A673 (cell line): Measurements from ENCODE around the gene SRCIN1. TPM values are rescaled to one million over a fixed set of nuclear protein-coding genes. Genes with fewer than 3 reads are reported as not detected.

Experiments
- BruUV-seq: library from RNA; stranded (reverse); fragments of 400-500 nt; replicated peaks from 2 replicates; lab custom pipeline; 2021; lab: Mats Ljungman, UMichigan
- CTCF ChIA-PET: fragments of 300-600 bp; sonication (Branson Sonifier 250); formaldehyde crosslinking; loops from one replicate; lab custom pipeline; 2022; ENCODE audit warnings: antibody characterized with exemption; lab: Charles Lee
- POLR2A ChIA-PET: fragments of 300-600 bp; sonication (Branson Sonifier 250); formaldehyde crosslinking; loops from one replicate; lab custom pipeline; 2022; ENCODE audit warnings: antibody characterized with exemption; ENCODE audit not compliant: low non-redundant PET; lab: Charles Lee
- DNase-seq: peaks from one replicate; pipeline ENCODE4 v3.0.0-alpha.2; 2015; ENCODE audit warnings: low spot score
- H3K27ac ChIP-seq: fragments of 200-600 bp; sonication (generic); 2 replicates; pipeline ENCODE4 v1.5.1; 2016; ENCODE audit warnings: mixed run types, low read depth, mild to moderate bottlenecking, mixed read lengths, antibody characterized with exemption, low read length; ENCODE audit not compliant: poor library complexity, severe bottlenecking
- H3K27me3 ChIP-seq: fragments of 200-600 bp; sonication (generic); replicated peaks from 2 replicates; pipeline ENCODE4 v1.6.1; 2017; ENCODE audit warnings: mixed run types, low read depth, mild to moderate bottlenecking, mixed read lengths, antibody characterized with exemption, low read length; ENCODE audit not compliant: insufficient read depth, poor library complexity
- H3K36me3 ChIP-seq: fragments of 200-600 bp; sonication (generic); 2 replicates; pipeline ENCODE4 v1.6.1; 2016; ENCODE audit warnings: mixed run types, mild to moderate bottlenecking, mixed read lengths, antibody characterized with exemption, low read length; ENCODE audit not compliant: insufficient read depth, poor library complexity, severe bottlenecking
- H3K4me1 ChIP-seq: fragments of 200-600 bp; sonication (generic); 2 replicates; pipeline ENCODE4 v1.6.1; 2017; ENCODE audit warnings: mixed run types, mild to moderate bottlenecking, mixed read lengths, antibody characterized with exemption, low read length; ENCODE audit not compliant: insufficient read depth, poor library complexity, severe bottlenecking
- H3K4me3 ChIP-seq: fragments of 200-600 bp; sonication (generic); 2 replicates; pipeline ENCODE4 v1.5.1; 2016; ENCODE audit warnings: low read depth, mixed run types, mild to moderate bottlenecking, mixed read lengths, low read length; ENCODE audit not compliant: poor library complexity, severe bottlenecking
- H3K9me3 ChIP-seq: fragments of 200-600 bp; sonication (generic); 2 replicates; pipeline ENCODE4 v1.6.1; 2016; ENCODE audit warnings: mixed run types, low read depth, mild to moderate bottlenecking, mixed read lengths, antibody characterized with exemption, low read length; ENCODE audit not compliant: poor library complexity, severe bottlenecking
- CTCF ChIP-seq: fragments of 300-800, 200-600 bp; sonication (generic); conservative IDR thresholded peaks from 2 replicates; pipeline ENCODE4 v1.5.1; 2017; ENCODE audit warnings: low read depth, mild to moderate bottlenecking, antibody characterized with exemption, low read length, moderate library complexity, mixed read lengths
- EZH2 ChIP-seq: fragments of 200-600 bp; sonication (generic); IDR thresholded peaks from 2 replicates; pipeline ENCODE4 v1.6.1; 2017; ENCODE audit warnings: borderline replicate concordance, low read depth, mild to moderate bottlenecking, mixed read lengths, antibody characterized with exemption, low read length; ENCODE audit not compliant: poor library complexity, severe bottlenecking
- intact Hi-C: fragments of 100-400 bp; cut with micrococcal nuclease; formaldehyde crosslinking; loops from one replicate; pipeline ENCODE4 v1.10.0; 2022; ENCODE audit not compliant: unreplicated experiment
- total RNA-seq: library from RNA; stranded (reverse); gene quantifications from 2 replicates; pipeline ENCODE4 v1.2.3, GENCODE V29; 2021

Gene SRCIN1
- total RNA-seq, 1 experiment from 2014 or later = 1.6 TPM

GRCh38 chr17:38539386-38539785, 66.4 kb downstream of the SRCIN1 start:
- no peak for DNase-seq
- BruUV-seq = no TSS peak
- Histone ChIP-seq H3K4me3 (no peak overlapping the region), H3K4me1 (no peaks in the 10 kb centered on the region), H3K27me3 (no peaks in the 10 kb centered on the region), H3K36me3 (no peaks in the 10 kb centered on the region), H3K27ac (no peak overlapping the region), H3K9me3 (no peaks in the 10 kb centered on the region)
- CTCF ChIA-PET = no interaction called here
- TF ChIP-seq CTCF (no peak), EZH2 (no peak)
- intact Hi-C loops = no loop called here
- POLR2A ChIA-PET = no interaction called here

- H3K36me3 ChIP-seq = no peaks in the 10 kb centered on the region
- H3K9me3 ChIP-seq = no peaks in the 10 kb centered on the region
- no TSS peak for BruUV-seq
- intact Hi-C loops = no loop called here
- H3K27ac ChIP-seq = no peak overlapping the region
- no peak for DNase-seq
- TF ChIP-seq EZH2 (no peak), CTCF (no peak)
- H3K4me3 ChIP-seq = no peak overlapping the region
- no peaks in the 10 kb centered on the region for H3K4me1 ChIP-seq
- POLR2A ChIA-PET = no interaction called here
- H3K27me3 ChIP-seq = no peaks in the 10 kb centered on the region
- CTCF ChIA-PET = no interaction called here
Observed at GRCh38 chr17:38538906-38539305, 66.8 kb downstream of the SRCIN1 start.

- H3K4me3 ChIP-seq = no peak overlapping the region
- BruUV-seq = no TSS peak
- no peak for DNase-seq
- TF ChIP-seq EZH2 = no peak
- no peak for TF ChIP-seq CTCF
- H3K36me3 ChIP-seq = no peaks in the 10 kb centered on the region
- H3K27ac ChIP-seq = no peak overlapping the region
- intact Hi-C loops = loop anchor here (2.0 kb wide), 1 partner anchor 44 kb away; no protein-coding TSS in a partner anchor
- no peaks in the 10 kb centered on the region for H3K27me3 ChIP-seq
- CTCF ChIA-PET = interaction anchor here (1.7 kb wide), 1 partner anchor 27 kb away, joined by 4 read pairs; no protein-coding TSS in a partner anchor
- no peaks in the 10 kb centered on the region for H3K4me1 ChIP-seq
- no peaks in the 10 kb centered on the region for H3K9me3 ChIP-seq
- POLR2A ChIA-PET = no interaction called here
Observed at GRCh38 chr17:38536661-38537060, 69.1 kb downstream of the SRCIN1 start.
